Measurements from ENCODE around the gene LAMA2.

LAMA2 gene

DNA sequence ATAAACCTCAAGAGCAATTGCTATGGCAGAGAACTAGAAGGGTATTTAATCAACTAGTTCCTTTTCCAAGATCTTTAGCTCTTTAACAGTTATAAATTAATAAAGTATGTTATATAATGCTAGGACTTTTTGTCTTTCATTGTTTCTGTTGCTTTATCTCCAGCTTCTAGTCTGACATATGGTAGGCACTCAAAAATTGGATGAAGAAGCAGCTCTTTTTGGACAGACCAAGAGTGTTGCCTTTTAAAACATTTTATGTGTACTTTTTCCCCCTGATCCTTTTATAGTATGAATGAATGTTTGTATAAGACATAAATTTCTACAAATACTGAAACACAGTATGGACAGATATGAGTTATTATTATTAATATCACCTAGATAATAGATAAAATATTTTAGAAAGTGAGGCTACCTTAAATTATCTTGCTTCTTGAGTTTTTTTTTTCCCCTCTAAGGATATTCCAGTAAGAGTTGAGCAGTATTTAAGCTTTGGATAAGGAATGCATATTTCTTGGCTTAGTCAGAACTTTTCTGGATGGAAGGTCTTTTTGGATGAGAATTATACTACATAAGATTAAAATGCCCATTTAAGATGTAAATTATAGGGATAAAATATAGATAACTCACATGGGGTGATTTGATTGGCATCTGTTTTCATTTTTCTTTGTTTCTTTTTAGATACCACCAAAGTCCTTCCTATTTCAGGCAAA is 16.6 kb downstream of the LAMA2 start:
- in situ Hi-C loops (cut with MboI; ENCODE audit: low pct_unique_long_range_greater_than_20kb, low sequenced_read_pairs): no loop called here
- no peak for DNase-seq

DNA sequence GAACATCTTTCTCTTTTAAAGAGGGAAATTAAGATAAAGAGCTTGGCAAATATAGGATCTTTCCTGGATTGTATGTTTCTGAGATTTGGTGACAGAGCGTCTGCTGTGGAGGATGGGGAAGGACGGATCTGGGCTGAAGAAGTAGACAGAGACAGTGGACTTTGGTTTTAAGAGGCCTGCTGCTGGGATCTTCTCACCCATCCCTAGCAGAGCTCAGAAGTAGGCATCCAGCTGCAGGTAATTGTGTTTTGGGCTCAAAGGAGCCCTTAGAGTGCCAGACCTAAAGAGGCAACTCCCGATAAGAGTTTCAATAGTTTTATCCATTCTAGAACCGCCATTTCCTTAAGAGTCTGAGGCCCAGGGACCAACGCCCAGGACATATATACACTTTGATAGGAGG is 20.8 kb downstream of the LAMA2 start:
- no peak for DNase-seq
- in situ Hi-C loops (cut with MboI; ENCODE audit: low pct_unique_long_range_greater_than_20kb, low sequenced_read_pairs): no loop called here

DNA sequence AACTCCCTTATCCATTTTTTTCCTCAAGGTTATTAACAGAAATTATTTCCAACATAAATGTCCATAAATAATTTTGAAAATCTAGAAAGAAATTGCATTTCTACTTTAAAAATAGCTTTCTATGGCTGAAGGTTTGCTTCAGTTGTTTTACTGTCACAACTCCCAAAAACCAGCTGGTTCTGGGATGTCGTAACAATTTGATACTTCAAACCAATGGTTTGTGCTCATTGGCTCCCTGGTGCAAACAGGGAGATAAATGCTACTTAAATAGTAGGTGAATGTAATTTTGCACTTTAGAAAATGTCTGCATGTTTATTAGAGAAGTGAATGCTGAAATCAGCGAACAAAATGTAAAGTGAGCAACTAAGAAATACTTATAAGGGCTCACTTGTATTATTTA is 31.1 kb downstream of the LAMA2 start:
- DNase-seq: no peak
- in situ Hi-C loops (cut with MboI; ENCODE audit: low pct_unique_long_range_greater_than_20kb, low sequenced_read_pairs): no loop called here

DNA sequence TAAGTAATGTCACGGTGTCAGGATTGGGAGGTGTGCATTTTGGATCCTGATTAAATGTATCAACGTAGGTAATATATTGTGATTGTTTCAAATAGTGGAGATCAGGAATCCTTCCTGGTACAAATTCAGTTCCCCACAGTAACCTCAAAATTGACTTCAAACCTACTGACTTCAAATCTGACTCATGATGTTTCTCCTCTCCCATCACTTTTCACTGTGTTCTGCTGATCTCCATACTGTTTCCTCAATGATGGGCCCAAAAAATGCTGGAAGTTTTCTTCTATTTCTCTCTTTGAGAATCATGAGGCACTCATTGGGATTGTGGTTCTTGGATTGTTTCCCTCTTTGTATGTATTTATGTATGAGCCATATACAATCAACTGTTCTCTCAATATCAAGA is 35.9 kb downstream of the LAMA2 start:
- no peak for DNase-seq
- in situ Hi-C loops (cut with MboI; ENCODE audit: low pct_unique_long_range_greater_than_20kb, low sequenced_read_pairs): no loop called here

DNA sequence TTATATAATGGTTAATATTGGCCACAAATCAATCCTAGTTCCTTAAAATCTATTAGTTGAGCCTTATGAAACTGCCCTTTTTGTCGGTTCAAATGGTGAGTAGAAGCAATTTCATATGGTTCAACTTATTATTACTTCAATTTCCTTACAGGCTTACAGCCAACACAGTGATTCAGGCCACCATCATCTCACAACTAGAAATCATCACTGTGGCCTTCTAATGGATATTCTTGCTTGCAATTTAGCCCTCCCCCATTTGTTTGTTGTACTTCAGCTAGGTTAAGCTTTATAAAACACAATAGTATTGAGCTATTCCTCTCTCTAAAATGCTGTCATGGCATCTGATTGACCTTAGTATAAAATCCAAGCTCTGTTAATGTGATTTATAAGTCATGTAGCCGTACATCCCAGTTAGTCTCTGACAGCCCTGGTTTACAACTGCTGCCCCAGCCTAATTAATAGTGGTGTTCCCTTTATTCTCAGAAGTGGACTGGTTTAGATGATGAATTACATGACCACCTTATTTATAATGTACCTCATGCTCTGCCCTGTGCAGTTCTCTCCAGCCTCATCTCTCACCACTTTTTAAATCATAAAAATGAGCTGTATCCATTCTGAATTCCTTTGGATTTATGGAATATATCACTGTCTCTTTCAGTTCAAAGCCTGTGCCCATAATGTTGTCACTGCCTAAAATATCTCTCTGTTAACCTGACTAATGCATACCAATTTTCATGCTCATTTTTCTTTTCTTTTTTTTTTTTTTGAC is 36.7 kb downstream of the LAMA2 start:
- no peak for DNase-seq
- in situ Hi-C loops (cut with MboI; ENCODE audit: low pct_unique_long_range_greater_than_20kb, low sequenced_read_pairs): no loop called here

DNA sequence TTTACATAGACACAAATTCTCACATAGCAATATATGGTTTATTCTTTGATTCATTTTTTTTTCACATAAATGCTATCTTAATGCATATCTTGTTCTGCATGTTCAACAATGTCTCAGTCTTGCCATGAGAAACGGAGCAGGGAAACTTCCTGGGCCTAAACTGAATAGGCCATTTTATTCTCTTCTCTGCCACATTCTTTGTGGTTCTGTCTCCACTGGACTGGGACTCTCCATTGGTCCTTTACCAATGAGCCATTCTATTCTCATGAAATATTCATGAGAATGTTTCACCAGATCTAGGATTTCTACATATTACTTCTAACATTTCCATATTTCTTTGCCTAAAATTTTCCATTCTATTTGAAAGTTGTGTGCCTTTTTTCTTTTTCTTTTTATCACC is 42.8 kb downstream of the LAMA2 start:
- in situ Hi-C loops (cut with MboI; ENCODE audit: low pct_unique_long_range_greater_than_20kb, low sequenced_read_pairs): no loop called here

DNA sequence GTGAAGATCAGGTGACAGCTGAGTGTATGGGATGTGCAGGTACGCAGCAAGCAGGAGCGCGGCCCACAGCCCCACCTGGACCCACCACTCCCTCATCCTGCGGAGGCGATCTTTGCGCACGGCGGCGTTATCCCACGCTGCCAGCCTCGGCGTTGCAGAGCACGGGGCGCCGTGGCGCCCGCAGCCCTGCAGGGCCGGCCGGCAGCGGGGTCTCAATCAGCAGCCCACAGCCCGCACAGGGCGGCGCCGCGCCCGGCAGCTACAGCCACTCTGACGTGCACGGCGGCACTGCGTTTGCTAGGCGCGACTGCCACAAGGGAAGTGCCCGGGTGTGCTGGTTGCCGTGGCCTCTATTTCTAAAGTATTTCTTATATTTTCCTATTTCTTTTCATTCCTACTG is 46.9 kb downstream of the LAMA2 start:
- in situ Hi-C loops (cut with MboI; ENCODE audit: low pct_unique_long_range_greater_than_20kb, low sequenced_read_pairs): no loop called here
- DNase-seq: no peak

More for the DNA sequence above, 42.8 kb downstream of the LAMA2 start:
- no peak for DNase-seq

DNA sequence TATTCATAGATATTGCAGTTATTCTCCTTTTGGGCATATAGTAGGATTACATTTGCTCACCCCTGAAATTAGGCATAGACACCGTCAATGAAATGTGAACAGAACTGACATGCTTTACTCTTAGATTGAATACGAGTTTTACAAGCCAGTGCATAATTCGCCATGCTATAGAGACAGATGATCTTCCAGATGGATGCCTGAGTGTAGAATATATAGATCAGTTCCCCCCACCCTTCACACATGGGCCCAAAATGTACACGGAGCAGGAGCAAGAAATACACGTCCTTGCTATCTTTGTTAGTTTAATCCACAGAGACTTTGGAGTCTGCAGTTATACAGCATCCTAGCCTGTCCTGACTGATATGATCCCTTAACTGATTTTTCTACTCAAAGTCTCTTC is 47.4 kb downstream of the LAMA2 start:
- in situ Hi-C loops (cut with MboI; ENCODE audit: low pct_unique_long_range_greater_than_20kb, low sequenced_read_pairs): no loop called here
- no peak for DNase-seq

DNA sequence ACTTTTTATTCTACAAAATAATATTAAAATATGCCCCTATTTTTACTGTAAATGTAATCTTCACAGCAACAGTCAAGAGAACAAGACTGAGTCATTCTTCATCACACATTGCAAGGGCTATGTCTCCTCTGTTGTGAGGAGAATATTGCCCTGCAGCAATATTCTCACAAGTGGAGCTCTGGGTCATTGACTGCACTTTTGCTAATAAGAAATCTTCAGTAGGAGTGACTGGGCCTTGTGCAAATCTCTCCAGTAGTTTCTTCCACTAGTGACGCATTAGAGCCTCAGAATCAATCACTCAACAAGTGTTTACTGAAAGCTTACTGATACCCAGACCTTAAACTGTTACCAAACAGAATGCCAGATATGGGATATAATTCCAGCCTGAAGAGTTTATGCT is 49.1 kb downstream of the LAMA2 start:
- no peak for DNase-seq
- in situ Hi-C loops (cut with MboI; ENCODE audit: low pct_unique_long_range_greater_than_20kb, low sequenced_read_pairs): no loop called here

DNA sequence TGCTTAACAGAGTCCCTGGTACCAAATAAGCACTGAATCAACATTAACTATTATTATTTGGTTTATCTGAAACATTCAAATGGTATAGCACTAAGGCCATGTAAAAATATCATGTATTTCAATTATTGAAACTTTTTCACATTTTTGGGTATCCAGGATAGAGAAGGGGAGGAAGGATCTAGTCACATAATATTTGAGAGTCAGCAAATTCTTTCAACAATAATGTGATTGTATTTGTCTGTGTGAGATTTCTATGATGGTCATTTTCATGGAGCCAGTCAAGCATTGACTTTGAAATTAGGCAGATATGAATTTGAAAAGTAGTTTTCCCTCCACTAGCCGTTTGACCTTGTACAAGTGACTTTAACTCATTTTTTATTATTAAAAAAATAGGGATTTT is 67.9 kb downstream of the LAMA2 start:
- no peak for DNase-seq
- in situ Hi-C loops (cut with MboI; ENCODE audit: low pct_unique_long_range_greater_than_20kb, low sequenced_read_pairs): no loop called here

DNA sequence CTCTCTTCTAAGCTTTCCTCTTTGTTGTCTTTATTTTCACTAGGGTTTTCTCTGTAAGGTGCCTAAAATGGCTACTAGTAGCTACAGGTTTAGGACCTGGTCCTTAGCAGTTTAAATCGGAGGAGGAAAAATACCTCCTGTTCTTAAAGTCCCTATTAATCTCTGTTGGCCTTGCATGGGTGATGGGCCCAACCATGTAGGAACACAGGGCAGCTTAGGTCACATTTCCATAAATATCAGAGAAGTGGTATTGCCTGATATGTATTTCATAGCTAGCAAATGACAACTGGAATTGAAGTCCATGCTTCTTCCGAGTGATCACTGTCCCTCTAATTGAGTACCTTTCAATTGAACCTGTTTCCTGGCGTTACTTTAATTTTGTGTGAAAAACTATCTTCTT is 70.0 kb downstream of the LAMA2 start:
- no peak for DNase-seq
- in situ Hi-C loops (cut with MboI; ENCODE audit: low pct_unique_long_range_greater_than_20kb, low sequenced_read_pairs): no loop called here

DNA sequence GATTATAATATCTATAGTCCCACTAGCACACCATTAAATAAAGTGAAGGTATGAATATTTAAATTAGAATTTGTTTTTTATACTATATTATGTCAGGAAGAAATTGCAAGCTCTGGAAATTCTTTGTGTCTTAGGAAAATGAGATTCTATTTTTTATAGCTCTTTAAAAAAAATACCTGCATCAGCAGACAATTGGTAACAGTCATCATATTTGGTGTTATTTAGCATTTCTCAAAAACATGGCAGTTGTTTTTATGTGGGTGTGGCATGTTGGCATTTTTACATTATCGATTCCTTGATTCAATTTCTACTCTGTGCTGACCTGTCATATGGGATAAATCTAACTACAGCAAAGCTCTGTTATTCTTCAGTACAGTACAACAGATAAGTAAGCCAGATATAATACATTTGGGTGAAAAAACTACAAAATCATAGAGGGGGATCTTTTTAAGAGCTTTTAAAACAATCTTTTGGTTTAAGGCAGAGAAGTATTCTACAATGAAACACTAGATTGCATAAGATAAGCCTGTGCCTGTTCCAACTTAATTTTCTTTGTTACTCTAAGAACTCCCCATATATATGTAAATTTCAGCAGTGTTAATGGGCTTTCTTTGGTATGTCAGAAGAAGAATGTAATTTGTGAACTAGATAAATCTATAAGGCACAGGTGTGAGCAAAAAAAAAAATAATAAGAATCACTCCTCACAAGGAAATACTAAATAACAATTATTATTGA is 71.5 kb downstream of the LAMA2 start:
- in situ Hi-C loops (cut with MboI; ENCODE audit: low pct_unique_long_range_greater_than_20kb, low sequenced_read_pairs): no loop called here
- no peak for DNase-seq

DNA sequence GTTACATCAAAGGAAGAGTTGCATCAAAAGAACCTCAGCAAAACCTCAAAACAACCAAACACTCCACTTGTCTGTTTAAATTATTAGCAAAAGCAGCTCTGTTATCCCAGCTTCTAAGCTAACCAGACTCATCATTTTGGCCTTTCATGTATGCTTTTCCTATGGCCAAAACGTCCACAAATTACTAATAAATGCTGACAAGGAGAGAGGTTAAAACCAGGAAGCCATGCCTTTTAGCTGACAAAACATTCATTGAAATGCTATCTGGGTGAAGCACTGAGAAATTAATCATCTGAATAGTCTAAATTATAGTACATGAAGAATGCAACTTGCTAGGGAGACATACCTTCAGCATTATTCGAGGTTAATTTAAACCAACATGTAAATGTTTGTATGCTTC is 80.6 kb downstream of the LAMA2 start:
- no peak for DNase-seq
- in situ Hi-C loops (cut with MboI; ENCODE audit: low pct_unique_long_range_greater_than_20kb, low sequenced_read_pairs): no loop called here

DNA sequence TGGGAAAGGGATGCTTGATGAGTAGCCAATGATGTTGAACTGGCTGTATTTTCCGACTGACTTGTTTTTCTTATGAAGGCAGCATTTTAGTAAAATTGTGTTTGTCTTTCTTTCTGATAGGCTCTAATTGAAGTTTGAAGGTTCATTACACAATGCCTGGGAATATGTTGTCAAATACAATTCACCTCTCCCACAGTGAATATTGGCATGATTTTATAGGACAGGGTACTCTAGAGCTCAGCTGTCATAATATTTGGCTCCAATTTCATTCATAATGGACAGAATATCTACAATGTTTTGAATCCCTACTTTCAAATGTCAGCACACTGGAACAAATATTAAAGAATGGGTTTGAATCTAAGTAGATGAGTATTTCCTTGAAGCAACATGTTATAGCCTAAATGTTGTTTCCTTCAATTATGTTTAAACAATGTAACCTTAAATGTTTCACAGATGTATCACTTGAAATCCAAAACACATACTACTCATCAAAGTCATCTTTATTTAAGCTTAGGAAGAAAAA is 81.4 kb downstream of the LAMA2 start:
- DNase-seq: no peak
- in situ Hi-C loops (cut with MboI; ENCODE audit: low pct_unique_long_range_greater_than_20kb, low sequenced_read_pairs): no loop called here

DNA sequence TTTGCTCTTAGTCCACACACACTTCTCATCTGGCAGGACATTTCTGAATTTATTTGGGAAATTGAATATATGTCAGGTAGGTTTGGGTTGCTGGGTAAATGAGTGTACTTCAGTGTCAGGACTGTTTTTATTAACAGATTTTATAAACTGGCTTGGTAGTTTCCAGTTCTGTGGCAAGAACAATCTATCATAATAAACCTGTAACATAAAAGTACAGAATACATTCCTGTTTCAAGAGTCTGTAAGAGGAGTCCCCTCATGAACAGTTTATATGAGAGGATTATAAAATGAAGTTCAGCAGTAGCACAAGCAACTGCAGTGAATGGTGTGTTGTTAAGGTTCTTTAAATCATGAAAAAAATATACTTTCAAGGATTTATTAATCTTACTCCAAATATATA is 81.8 kb downstream of the LAMA2 start:
- no peak for DNase-seq
- in situ Hi-C loops (cut with MboI; ENCODE audit: low pct_unique_long_range_greater_than_20kb, low sequenced_read_pairs): no loop called here

DNA sequence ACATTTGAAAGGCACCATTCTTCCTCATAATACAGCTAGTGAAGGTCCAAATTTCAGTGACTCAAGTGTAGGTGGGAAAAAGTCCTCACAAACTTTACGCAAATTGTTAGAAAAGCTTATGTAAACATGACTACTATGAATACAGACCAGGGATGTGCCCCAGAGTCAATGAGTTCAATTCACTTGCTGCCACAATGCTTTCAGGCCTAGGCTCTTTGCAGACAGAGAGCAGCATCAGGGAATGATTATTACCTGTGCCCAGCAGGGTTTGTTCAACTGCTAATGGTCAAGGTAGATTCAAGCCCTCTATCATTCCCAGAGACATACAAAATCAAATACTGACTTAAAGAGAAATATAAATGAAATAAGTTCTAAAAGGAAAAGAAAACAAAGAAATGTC is 84.0 kb downstream of the LAMA2 start:
- DNase-seq: no peak
- in situ Hi-C loops (cut with MboI; ENCODE audit: low pct_unique_long_range_greater_than_20kb, low sequenced_read_pairs): no loop called here

DNA sequence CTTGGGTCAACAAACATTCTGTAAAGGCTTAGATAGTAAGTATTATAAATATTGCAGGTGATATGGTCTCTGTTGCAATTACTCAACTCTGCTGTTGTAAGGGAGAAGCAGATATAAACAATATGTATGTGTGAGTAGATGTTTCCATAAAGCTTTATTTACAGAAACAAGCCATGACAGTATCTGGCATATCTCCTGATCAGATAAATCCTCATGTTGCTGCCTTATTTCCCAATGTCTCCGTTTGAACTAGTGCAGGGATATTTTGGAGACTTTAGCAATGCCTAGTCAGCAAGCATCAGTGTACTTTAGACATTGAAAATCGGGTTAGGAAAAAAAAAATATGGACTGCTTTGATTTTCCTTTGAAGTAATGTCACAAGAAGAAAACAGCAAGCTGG is 96.1 kb downstream of the LAMA2 start:
- in situ Hi-C loops (cut with MboI; ENCODE audit: low pct_unique_long_range_greater_than_20kb, low sequenced_read_pairs): no loop called here
- no peak for DNase-seq

DNA sequence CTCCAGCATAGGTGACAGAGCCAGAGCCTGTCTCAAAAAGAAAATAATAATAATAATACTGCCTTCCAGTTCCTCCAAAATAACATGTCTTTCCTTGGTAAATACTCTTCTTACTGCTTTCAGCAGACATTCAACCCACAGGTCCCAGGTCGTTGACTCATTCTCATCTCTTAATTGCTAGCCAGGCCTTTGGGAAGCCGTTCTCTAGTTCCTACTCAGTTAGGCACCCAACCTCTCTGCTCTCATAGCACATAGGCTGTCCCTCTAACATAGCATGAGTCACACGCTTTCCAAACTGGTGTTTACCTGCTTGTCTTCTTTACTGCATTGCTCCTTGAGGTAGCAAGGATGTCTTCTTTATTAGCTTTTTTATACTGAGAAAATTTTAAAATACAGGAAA is 98.8 kb downstream of the LAMA2 start:
- in situ Hi-C loops (cut with MboI; ENCODE audit: low pct_unique_long_range_greater_than_20kb, low sequenced_read_pairs): no loop called here
- no peak for DNase-seq

DNA sequence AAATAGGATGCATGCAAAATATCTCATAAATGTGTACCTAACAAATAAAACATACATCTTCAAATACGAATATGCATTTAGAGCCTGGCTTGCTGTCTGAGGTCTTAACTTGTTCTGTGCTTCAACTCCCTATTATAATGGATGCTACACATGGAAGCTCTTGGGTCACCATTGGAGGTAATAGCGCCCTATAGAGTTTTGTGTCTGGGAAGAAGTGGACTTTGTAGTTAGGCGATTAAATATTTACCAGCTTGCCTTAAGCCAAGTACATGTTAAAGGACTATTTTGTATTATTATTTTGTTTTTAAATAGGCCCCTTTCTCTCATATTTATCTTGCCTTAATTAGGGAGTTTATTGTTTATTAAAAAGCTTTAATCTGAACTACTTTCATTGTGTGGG is 107.4 kb downstream of the LAMA2 start:
- no peak for DNase-seq
- in situ Hi-C loops (cut with MboI; ENCODE audit: low pct_unique_long_range_greater_than_20kb, low sequenced_read_pairs): no loop called here

DNA sequence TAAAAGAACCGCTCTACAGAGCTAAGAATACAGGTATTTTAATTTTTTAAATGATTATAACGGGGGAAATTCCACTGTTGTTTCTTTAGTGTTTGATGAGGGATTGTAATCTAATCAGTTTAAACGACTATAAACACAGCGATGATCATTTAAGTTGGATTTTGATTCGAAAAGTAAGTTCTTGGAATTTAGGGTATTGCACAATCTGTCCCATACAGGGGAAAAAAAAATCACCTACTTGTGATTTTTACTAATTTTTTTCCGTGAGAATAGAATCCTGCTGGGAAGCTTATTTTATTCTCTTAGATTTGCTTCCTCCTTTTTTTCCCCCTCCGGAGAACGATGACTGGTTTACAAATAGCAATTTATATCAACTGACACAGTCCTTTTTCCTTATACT is 108.0 kb downstream of the LAMA2 start:
- in situ Hi-C loops (cut with MboI; ENCODE audit: low pct_unique_long_range_greater_than_20kb, low sequenced_read_pairs): no loop called here
- no peak for DNase-seq
